ENCODE results near the gene PLA2G4F. TPM values are rescaled to one million over a fixed set of nuclear protein-coding genes. Genes with fewer than 3 reads are reported as not detected.
A peak's percentile ranks its signal among the peaks of the same experiment; 100 is the strongest.

Gene PLA2G4F
- total RNA-seq, 1 experiment from 2014 or later, result not detected

DNA sequence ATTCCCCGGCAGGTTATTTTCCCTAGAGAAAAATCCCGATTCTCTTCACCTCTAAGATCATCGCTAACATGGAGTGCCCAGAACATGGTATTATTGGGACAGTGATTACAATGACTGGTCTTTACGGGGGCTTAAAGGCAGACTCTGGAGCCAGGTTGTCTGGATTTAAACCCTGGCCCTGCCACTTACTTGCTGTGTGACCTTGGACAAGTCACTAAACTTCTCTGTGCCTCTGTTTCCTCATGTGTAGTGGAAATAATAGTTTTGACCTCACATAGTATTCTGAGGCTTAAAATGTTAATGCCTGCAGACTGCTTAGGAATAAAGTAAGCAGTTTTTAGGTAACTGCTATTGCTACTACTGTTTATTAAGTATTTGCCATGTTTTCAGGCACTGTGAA, 66.5 kb downstream of the PLA2G4F start:
- no peak overlapping the region for H2BK120ac ChIP-seq (ENCODE audit: low read depth, low read length, poor library complexity, severe bottlenecking)
- H3K27me3 Mint-ChIP-seq (ENCODE audit: low read depth), result no peaks in the 10 kb centered on the region; the same call in 1 of the 2 replicates
- no peaks in the 10 kb centered on the region; the same call in 1 of the 2 replicates for H3K4me1 ChIP-seq (ENCODE audit: insufficient read depth, low read length)

More for the DNA sequence above, 66.5 kb downstream of the PLA2G4F start:
- H3K56ac ChIP-seq (ENCODE audit: insufficient read length, low read depth, low read length), result no peak overlapping the region
- TF ChIP-seq, protein P1, sequence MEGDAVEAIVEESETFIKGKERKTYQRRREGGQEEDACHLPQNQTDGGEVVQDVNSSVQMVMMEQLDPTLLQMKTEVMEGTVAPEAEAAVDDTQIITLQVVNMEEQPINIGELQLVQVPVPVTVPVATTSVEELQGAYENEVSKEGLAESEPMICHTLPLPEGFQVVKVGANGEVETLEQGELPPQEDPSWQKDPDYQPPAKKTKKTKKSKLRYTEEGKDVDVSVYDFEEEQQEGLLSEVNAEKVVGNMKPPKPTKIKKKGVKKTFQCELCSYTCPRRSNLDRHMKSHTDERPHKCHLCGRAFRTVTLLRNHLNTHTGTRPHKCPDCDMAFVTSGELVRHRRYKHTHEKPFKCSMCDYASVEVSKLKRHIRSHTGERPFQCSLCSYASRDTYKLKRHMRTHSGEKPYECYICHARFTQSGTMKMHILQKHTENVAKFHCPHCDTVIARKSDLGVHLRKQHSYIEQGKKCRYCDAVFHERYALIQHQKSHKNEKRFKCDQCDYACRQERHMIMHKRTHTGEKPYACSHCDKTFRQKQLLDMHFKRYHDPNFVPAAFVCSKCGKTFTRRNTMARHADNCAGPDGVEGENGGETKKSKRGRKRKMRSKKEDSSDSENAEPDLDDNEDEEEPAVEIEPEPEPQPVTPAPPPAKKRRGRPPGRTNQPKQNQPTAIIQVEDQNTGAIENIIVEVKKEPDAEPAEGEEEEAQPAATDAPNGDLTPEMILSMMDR (conservative IDR thresholded peaks at IDR 0.05), result no peak
- no peak overlapping the region for H4K5ac ChIP-seq (ENCODE audit: insufficient read length, low read depth, low read length)
- H3K36me3 Mint-ChIP-seq (ENCODE audit: insufficient read depth in 1 of 3, low read depth in 3 of 3), result no peaks in the 10 kb centered on the region
- H3K27ac Mint-ChIP-seq, result no peak overlapping the region
- H3K4me1 Mint-ChIP-seq, result peaks cover 19 to 20% of the 10 kb centered on the region in 2 experiments
- H2BK12ac ChIP-seq (ENCODE audit: insufficient read length, low read depth, low read length), result no peak overlapping the region
- no peak overlapping the region for H2BK5ac ChIP-seq (ENCODE audit: insufficient read length, low read length)
- no peak overlapping the region for H3K4me3 Mint-ChIP-seq
- H3K9me3 Mint-ChIP-seq, result no peaks in the 10 kb centered on the region; a peak in 1 of 5 replicates
- WGBS (ENCODE audit: extremely low coverage, insufficient read length, low lambda C conversion rate), result no CpG with 5 or more reads among the region's 4 CpGs
- H2BK15ac ChIP-seq (ENCODE audit: low read depth, low read length), result no peak overlapping the region
- H3K14ac ChIP-seq (ENCODE audit: insufficient read depth, low read length), result no peak overlapping the region
- no peaks in the 10 kb centered on the region for H3K23me2 ChIP-seq (ENCODE audit: insufficient read length, low read depth, low read length, poor library complexity, severe bottlenecking)
- H4K8ac ChIP-seq (replicated peaks; ENCODE audit: insufficient read length, low read depth, low read length), result no peak overlapping the region
- no peak overlapping the region for H3K4ac ChIP-seq (ENCODE audit: low read depth, low read length)
- H3K4me2 ChIP-seq (ENCODE audit: insufficient read depth, insufficient read length, low read length), result no peak overlapping the region
- H3K9me3 ChIP-seq (ENCODE audit: control insufficient read depth, low read depth, low read length), result no peaks in the 10 kb centered on the region
- no peak overlapping the region for H3K9ac ChIP-seq (ENCODE audit: extremely low read depth, insufficient read length, low read length)
- H3K27ac ChIP-seq (ENCODE audit: insufficient read length, low read depth, low read length), result no peak overlapping the region
- no peak overlapping the region for H3K23ac ChIP-seq (ENCODE audit: insufficient read length, low read depth, low read length)
- H2BK20ac ChIP-seq (ENCODE audit: low read depth, low read length, poor library complexity, severe bottlenecking), result no peak overlapping the region
- DNase-seq, result no peak
- H4K91ac ChIP-seq (ENCODE audit: insufficient read length, low read depth, low read length), result no peak overlapping the region
- no peak overlapping the region for H2AK5ac ChIP-seq (ENCODE audit: insufficient read length, low read length)
- H3T11ph ChIP-seq (ENCODE audit: low read length), result no peak overlapping the region
- no peaks in the 10 kb centered on the region for H4K20me1 ChIP-seq (ENCODE audit: control insufficient read depth, insufficient read depth, insufficient read length)
- no peaks in the 10 kb centered on the region for H3K79me1 ChIP-seq (ENCODE audit: insufficient read depth, low read depth, low read length, poor library complexity, severe bottlenecking)
- no peaks in the 10 kb centered on the region for H3K27me3 ChIP-seq (ENCODE audit: insufficient read depth, low read length)
- H2AFZ ChIP-seq (ENCODE audit: low read length), result no peak overlapping the region
- H3K18ac ChIP-seq (ENCODE audit: insufficient read length, low read depth, low read length), result no peak overlapping the region
- H3K79me2 ChIP-seq (ENCODE audit: insufficient read depth, low read length), result no peaks in the 10 kb centered on the region

Small RNA genes lying within 50 kb of the gene (microRNA-seq; reads per million reads assigned to microRNA genes)
- 2.1 reads per million, percentile 21 among the genes with 10 or more reads in this experiment for gene MIR627 (ENCODE audit: borderline microRNAs expressed)

Other genes starting within 250 kb of the PLA2G4F start
- 22.9 and 24.2 TPM in 2 replicates for gene EHD4, start 184.1 kb downstream of the PLA2G4F start, total RNA-seq (2021)
- gene PLA2G4E, start 135.6 kb downstream of the PLA2G4F start, total RNA-seq (2021), result not detected in 2 replicates
- 0.33 TPM in 1 of 2 replicates, not detected in the other for gene PLA2G4D, start 62.1 kb downstream of the PLA2G4F start, total RNA-seq (2021)
- 43.7 and 48.6 TPM in 2 replicates for gene VPS39, start 51.7 kb upstream of the PLA2G4F start, total RNA-seq (2021)
- gene GANC, start 116.6 kb upstream of the PLA2G4F start, total RNA-seq (2021), result 15.8 and 18.4 TPM in 2 replicates
- 43.3 and 46.7 TPM in 2 replicates for gene TMEM87A, start 116.8 kb upstream of the PLA2G4F start, total RNA-seq (2021)
- gene CAPN3, start 202.9 kb upstream of the PLA2G4F start, total RNA-seq (2021), result 0.31 and 0.53 TPM in 2 replicates